ENCODE results near the gene WDSUB1.

The WDSUB1 gene

DNA sequence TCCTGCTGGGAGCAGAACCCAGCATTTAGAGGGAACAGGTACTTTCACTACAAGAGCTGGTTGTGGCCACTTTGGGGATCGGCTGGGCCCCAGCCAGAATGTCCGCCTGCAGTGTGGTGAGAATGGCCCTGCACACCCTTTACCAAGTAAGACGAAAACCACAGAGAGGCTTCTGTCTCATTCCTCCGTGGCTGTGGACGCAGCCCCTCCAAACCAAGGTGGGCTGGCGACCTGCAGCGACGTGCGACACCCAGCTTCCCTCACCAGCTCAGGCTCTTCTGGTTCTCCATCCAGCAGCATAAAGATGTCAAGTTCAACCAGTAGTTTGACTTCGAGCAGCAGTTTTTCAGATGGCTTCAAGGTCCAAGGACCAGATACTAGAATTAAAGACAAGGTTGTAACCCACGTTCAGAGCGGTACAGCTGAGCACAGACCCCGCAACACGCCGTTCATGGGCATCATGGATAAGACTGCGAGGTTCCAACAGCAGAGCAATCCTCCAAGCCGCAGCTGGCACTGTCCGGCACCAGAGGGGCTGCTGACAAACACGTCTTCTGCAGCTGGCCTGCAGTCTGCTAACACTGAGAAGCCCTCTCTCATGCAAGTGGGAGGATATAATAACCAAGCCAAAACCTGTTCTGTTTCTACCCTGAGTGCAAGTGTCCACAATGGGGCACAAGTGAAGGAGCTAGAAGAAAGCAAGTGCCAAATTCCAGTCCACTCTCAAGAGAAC lies 56.2 kb downstream of the WDSUB1 start:
- TF ChIP-seq, protein P1, sequence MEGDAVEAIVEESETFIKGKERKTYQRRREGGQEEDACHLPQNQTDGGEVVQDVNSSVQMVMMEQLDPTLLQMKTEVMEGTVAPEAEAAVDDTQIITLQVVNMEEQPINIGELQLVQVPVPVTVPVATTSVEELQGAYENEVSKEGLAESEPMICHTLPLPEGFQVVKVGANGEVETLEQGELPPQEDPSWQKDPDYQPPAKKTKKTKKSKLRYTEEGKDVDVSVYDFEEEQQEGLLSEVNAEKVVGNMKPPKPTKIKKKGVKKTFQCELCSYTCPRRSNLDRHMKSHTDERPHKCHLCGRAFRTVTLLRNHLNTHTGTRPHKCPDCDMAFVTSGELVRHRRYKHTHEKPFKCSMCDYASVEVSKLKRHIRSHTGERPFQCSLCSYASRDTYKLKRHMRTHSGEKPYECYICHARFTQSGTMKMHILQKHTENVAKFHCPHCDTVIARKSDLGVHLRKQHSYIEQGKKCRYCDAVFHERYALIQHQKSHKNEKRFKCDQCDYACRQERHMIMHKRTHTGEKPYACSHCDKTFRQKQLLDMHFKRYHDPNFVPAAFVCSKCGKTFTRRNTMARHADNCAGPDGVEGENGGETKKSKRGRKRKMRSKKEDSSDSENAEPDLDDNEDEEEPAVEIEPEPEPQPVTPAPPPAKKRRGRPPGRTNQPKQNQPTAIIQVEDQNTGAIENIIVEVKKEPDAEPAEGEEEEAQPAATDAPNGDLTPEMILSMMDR (IDR thresholded peaks at IDR 0.05; ENCODE audit: low read length, missing control alignments): no peak
- DNase-seq (ENCODE audit: low read depth): no peak
- no peak overlapping the region for H3K4me3 ChIP-seq (replicated peaks; ENCODE audit: low read depth, low read length)

DNA sequence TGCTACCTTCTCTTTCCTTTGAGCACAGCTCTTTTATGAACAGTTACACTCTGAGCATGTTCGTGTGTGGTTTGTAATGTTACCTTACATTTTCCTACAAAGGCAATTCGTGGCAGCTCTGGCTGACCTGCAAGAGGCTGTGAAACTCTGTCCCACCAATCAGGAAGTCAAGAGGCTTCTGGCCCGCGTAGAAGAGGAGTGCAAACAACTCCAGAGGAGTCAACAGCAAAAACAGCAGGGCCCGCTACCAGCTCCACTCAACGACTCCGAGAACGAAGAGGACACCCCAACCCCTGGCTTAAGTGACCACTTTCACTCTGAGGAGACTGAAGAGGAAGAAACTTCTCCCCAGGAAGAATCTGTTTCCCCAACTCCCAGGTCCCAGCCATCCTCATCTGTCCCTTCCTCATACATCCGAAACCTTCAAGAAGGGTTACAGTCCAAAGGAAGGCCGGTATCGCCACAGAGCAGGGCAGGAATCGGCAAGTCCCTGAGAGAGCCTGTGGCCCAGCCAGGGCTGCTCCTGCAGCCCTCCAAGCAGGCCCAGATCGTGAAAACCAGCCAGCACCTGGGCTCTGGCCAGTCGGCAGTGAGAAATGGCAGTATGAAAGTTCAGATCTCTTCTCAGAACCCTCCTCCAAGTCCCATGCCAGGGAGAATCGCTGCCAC lies 56.9 kb downstream of the WDSUB1 start:
- DNase-seq (ENCODE audit: low read depth): no peak
- no peak overlapping the region for H3K4me3 ChIP-seq (replicated peaks; ENCODE audit: low read depth, low read length)
- TF ChIP-seq, protein P1 (IDR thresholded peaks at IDR 0.05; ENCODE audit: low read length, missing control alignments): no peak

DNA sequence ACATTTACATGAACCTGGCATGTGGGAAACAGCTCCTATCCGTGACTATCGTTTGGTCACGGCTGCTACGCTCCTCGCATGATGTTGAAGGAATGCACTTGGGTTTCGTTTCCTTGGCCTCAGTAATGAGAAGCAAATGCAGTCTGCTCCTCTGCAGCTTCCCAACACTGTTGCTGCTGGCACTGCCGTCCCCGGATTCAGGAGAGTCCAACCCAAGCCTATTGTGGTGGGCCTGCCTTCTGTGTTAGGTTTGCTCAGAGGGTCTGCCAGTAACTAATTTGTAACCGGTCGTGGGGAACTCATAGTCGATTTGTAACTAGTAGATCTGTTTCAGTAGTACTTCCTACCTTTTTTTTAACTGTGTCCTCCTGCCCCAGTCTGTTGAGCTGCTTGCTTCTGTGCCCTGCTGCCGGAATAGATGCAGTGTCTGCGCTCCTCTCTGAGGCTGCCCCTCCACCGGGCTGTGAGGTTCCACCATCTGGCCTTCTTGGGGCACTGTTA lies 58.4 kb downstream of the WDSUB1 start:
- no peak for DNase-seq (ENCODE audit: low read depth)
- TF ChIP-seq, protein P1 (IDR thresholded peaks at IDR 0.05; ENCODE audit: low read length, missing control alignments): no peak
- no peak overlapping the region for H3K4me3 ChIP-seq (replicated peaks; ENCODE audit: low read depth, low read length)

DNA sequence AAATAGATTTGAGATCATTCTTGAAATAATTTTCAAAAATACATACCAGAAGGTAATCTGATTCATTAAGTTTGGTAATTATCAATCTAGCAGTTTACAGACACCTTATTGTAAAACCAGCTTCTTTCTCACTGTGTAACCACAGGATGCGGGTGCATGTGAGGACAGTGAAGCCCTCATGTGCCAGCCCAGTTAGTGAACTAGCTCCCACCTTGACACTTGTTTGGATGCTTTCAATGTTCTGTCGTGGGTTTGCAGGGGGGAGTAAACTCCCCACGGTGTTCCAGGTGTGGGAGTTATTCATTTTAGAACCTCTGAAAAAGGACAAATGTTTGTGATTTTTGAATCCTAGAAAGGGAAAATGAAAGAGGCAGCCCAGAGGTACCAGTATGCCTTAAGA lies 59.0 kb downstream of the WDSUB1 start:
- no peak for DNase-seq (ENCODE audit: low read depth)
- H3K4me3 ChIP-seq (replicated peaks; ENCODE audit: low read depth, low read length): no peak overlapping the region
- TF ChIP-seq, protein P1 (IDR thresholded peaks at IDR 0.05; ENCODE audit: low read length, missing control alignments): no peak

DNA sequence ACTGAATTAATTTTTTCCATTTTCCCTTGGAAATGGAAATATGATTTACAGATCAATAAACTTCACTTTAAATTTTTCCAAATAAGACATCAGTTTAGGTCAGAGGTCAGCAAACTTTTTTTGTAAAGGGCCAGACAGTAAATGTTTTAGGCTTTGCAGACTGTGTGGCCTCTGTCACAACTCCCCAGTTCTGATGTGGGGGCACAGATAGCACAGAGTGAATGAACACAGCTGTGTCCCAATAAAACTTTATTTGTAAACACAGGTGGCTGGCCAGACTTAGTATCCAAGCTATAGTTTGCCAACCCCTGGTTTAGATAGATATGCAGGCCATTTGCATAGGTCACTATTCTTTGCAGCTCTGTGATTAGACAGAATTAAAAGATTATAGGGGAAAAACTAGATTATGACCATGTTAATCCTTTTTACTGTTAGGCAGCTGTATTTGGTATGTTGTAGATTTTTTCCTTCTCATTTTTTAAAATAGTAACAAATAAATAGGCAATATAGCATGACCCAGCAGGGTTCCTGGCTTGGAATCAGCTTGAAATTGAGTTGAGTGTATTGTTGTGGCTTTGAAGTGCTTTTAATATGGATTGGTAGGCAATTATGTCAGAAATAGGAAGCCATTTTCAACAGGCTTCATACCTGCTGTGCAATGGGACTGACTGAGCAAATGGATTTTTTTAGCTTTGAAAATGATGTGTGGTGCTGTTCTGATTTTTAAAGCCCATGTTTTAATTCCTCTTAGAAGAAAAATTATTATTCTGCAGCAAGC lies 59.7 kb downstream of the WDSUB1 start:
- TF ChIP-seq, protein P1 (IDR thresholded peaks at IDR 0.05; ENCODE audit: low read length, missing control alignments): no peak
- no peak for DNase-seq (ENCODE audit: low read depth)
- H3K4me3 ChIP-seq (replicated peaks; ENCODE audit: low read depth, low read length): no peak overlapping the region

DNA sequence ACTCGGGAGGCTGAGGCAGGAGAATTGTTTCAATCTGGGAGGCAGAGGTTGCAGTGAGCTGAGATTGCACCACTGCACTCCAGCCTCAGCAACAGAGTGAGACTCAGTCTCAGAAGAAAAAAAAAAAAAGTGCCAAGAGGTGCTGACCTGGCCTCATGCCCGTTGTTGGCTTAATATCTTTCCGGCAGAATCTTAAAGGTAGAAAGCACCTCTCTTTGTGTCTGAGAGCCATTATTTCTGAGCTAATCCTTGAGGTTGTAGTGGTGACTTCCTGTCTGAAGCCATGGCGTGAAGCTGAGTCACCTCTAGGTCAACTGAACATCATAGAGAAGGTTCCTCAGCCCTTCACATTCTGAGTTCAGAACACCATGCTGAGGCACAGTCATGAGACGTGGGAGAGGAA lies 60.4 kb downstream of the WDSUB1 start:
- TF ChIP-seq, protein P1 (IDR thresholded peaks at IDR 0.05; ENCODE audit: low read length, missing control alignments): no peak
- DNase-seq (ENCODE audit: low read depth): peak; percentile 38
- no peak overlapping the region for H3K4me3 ChIP-seq (replicated peaks; ENCODE audit: low read depth, low read length)

All from fibroblast of pulmonary artery (primary cell).